Kasumi-1 (cell line): Measurements from ENCODE around the gene KCNG1.
"Not testable (repeated sequence)": the region's sequence is repeated elsewhere in the genome, so short reads cannot be mapped to it uniquely, and the experiment has no call there.

Experiments
- DNase-seq, 2 experiments: peaks; one replicate each; lab custom pipeline; 2025; lab: John Stamatoyannopoulos, UW

KCNG1 gene

DNA sequence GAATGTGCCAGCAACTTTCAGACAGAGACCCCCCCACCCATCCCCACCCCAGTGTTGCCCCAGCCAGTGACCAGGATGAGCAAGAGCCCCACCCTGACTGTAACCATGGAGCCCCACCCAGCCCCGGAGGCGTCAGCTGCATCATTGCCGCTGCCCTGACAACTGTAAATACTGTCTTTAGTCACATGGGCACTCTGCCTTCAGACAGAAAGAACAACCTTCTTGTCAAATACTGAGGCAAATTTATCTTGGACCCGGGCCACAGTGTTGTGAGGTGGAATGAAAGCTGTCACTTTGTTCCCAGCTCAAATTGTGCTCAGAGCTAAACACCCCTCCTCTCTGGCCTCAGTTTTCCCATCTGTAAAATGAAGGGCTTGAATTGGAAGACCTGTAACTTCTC is 40.5 kb downstream of the KCNG1 start:
- no peak for DNase-seq

- DNase-seq = no peak
Measured at GRCh38 chr20:50981714-50982048, 41.2 kb downstream of the KCNG1 start.

DNA sequence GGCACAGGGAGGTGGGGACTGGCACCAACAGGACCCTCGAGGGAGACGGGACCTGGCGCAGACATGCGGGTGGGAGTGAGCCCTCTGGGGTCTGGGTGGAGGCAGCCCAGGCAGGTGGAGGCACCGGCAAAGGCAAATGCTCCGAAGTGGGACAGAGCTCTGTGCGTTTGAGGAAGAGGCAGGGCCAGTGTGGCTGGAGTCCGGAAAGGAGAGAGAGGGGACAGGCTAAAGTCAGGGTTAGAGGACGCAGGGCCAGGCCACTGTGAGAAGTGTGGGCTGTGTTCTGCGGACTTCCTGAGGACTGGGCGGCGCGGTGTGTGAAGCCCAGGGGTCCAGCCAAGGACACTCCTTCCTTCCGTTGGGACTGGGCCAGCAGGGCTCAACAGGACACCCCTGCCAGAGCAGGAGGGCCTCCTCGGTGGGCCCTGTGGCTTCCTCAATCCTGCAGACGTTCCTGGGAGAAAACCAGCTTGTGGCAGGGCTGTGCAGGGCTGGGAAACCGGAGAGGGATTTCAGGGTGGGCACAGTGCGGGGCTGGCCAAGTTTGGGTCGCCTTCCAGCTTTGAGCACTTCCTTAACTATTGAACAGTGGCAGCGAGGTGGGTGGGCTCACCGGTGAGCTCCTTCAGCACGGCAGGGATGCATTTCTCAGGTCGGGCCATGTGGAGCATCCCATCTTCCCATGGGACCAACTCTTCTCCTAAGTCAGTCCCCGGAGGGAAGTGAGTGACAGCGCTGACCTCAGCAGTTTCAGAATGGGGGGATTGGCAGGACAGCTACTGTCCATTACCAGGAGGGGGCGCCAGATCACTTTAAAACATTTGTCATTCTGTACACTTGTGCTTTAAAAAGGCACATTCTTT is 41.8 kb downstream of the KCNG1 start:
- DNase-seq = peak; percentile 55 to 62

GRCh38 chr20:50980071-50980681 is 42.7 kb downstream of the KCNG1 start:
- DNase-seq = no peak

DNA sequence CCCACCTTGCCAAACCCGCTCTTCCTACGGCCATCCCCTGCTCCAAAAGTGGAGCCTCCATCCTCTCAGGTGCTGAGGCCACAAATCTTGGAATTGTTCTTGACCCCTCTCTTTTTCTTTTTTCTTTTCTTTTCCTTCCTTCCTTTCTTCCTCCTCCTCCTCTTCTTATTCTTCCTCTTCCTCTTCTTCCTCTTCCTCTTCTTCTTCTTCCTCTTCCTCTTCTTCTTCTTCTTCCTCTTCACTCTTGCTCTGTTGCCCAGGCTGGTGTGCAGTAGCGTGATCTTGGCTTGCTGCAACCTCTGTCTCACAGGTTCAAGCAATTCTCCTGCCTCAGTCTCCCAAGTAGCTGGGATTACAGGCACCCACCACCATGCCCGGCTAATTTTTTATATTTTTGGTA is 44.4 kb downstream of the KCNG1 start:
- not testable (repeated sequence) for DNase-seq

GRCh38 chr20:50977066-50978021 is 45.6 kb downstream of the KCNG1 start:
- DNase-seq = no peak

DNA sequence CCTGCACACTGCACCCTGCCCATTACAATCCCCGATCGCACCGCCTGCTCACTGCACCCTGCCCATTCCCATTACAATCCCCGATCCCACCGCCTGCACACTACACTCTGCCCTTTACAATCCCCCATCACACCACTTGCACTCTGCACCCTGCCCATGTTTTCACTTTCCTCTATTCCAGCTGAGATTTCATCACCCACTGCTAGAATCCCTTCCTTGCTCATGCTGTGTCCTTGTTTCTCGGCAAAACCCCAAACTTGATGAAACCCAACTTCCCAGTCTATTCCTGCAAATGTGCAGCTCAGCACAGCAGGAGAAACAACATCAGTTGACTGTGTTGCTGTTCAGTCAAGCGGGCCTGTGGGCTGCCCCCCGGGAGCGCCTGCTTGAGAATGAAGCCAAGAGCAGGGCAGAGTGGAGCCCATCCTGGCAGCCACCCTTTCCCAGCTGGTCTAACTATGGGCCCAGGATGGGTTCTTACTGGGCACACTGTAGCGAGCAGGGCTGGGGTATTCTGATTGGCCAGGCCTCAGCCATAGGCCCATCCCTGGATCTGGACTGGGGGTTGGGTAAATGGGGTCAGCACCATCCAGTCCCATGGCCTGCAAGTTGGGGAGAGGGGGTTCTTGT is 47.1 kb downstream of the KCNG1 start:
- DNase-seq = no peak

DNA sequence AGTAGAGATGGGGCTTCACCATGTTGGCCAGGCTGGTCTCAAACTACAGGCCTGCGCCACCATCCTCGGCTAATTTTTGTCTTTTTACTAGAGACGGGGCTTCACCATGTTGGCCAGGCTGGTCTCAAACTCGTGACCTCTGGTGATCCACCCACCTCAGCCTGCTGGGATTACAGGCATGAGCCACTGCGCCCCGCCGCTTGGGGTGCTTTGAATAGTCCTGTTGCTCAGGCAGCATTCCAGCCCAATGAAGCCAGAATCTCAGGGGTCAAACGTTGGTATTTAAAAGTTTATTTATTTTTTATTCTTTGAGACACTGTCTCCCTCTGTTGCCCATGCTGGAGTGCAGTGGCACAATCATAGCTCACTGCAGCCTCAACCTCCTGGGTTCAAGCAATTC is 53.0 kb downstream of the KCNG1 start:
- no peak for DNase-seq

DNA sequence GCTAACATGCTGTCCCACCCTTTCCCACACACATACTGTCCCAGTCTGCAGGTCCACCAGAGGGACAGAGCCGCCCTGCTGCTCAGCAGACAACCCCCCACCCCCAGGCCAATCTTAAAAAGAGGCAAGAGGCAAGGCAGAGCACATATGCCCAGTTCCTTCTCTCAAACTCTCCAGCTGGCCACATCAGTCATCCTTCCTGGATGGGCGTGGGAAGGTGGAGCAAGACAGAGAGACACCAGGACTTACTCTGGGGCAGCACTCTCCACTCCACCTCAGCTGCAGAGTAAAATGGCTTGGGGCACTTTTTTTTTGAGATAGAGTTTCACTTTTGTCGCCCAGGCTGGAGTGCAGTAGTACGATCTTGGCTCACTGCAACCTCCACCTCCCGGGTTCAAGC is 53.5 kb downstream of the KCNG1 start:
- no peak for DNase-seq

GRCh38 chr20:50968289-50968688 is 54.6 kb downstream of the KCNG1 start:
- no peak for DNase-seq

DNA sequence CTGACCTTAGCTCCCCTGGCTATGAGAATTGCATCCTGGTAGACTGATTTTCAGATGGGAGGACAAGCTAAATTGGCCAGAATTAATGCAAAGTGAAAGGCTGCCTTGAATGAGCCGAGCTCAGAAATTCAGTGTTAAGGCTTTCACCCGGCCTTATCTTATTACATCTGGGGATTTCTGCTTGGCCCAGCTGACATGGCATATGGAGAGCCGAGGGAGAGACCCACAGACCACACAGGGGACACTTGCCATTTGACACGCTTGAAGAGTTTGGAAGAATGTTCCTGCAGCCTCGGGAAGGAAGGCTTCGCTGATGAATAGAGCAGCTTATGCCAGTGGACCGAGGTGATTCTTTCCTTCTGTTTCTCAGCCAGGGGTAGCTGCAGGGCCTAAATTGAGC is 55.3 kb downstream of the KCNG1 start:
- DNase-seq = no peak

DNA sequence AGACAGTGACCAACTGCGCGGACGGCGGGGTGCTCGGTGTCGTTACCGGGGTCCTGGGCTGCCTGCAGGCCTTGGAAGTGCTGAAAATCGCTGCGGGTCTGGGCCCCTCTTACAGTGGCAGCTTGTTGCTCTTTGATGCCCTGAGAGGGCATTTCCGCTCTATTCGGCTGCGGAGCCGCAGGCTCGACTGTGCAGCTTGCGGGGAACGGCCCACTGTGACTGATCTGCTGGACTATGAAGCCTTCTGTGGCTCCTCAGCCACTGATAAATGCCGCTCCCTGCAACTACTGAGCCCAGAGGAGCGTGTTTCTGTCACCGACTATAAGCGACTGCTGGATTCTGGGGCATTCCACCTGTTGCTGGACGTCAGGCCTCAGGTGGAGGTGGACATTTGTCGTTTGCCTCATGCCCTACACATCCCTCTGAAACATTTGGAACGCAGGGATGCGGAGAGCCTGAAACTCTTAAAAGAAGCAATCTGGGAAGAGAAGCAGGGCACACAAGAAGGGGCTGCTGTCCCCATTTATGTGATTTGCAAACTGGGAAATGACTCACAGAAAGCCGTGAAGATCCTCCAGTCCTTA is 63.3 kb downstream of the KCNG1 start:
- DNase-seq = no peak

GRCh38 chr20:50958615-50959542 is 64.0 kb downstream of the KCNG1 start, which contains the start of gene MOCS3:
Gene MOCS3, plus strand, starts transcription at chr20:50958818. Its CDS starts 25 bp downstream, at chr20:50958843.
- peak; percentile 95 to 96 for DNase-seq

DNA sequence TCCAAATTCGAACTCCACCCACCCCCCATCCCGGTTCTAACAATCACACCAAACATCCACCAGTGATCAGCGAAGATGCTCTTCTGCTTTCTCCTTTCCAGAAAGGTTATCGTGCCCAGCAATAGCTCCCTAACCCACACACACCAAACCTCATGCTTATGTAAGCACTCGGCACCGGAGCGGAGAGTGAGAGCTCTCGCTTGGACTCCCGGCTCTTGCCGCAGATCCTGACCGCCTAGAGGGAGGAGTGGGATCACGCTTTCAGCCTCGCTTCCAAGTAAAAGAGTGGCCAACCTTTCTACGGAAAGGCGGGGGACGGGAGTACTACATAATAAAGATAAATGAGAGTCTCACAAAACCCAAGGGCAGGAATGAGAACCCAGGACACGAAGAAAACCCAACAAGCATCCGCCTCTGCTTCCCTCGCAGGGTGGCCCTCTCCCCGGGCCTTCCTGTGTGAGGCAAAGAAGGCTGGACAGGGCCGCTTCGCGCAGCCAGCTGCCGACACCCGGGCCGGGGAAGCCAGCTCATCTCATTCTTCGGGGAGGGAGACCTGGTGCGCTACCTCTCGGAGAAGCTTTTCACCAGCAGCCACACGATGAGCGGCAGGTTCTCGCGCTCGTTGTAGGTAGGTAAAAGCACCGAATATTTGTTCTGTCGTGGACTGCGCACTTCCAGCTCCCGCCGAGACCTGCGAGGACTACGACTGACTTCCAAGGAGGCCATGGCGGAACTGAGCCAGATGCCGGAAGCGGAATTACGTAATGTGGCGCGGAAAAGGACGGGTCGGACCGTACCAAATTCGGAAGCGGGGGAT is 64.9 kb downstream of the KCNG1 start, which contains the start of gene DPM1:
Gene DPM1, minus strand, starts transcription at position 735 of the 817 bp plus-strand sequence. Its CDS starts 9 bp downstream, at position 726.
- DNase-seq = peak; percentile 93 to 96

DNA sequence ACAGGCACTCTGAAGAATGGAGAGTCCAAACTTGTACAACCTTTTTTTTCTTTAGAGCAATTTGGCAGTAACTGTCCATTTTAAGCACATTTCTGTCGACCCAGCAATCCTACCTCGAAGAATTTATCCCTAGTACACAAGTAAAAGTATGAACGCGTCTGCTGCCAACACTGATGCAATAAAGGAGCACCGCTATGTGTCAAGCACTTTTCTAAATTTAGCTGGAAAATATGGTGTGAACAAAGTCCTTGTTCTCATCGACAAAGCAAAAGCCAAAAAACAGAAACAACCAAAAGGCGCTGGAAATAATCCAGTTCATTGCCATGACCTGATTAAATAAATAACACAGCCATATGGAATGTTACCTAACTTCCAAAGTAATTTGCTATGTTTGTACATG is 65.6 kb downstream of the KCNG1 start:
- peak in 1 of 2 experiments; percentile 14 for DNase-seq

- DNase-seq = no peak
Measured at GRCh38 chr20:50953821-50954220, 69.1 kb downstream of the KCNG1 start.
